GM12891 (cell line): ENCODE data around the gene TMEM120A.

Experiments used
- PAX5 ChIP-seq: IDR thresholded peaks from 2 replicates; pipeline ENCODE4 v1.6.1; 2011; ENCODE audit warnings: low read length, moderate library complexity, mild to moderate bottlenecking; ENCODE audit not compliant: insufficient read depth, severe bottlenecking
- POLR2A ChIP-seq: IDR thresholded peaks from 2 replicates; pipeline ENCODE4 v1.6.1; 2011; ENCODE audit warnings: low read depth, low read length, control low read depth
- POLR2AphosphoS5 ChIP-seq: IDR thresholded peaks from 2 replicates; pipeline ENCODE4 v1.6.1; 2011; ENCODE audit warnings: low read depth, low read length, control low read depth
- POU2F2 ChIP-seq: IDR thresholded peaks from 2 replicates; pipeline ENCODE4 v1.6.1; 2011; ENCODE audit warnings: low read depth, mild to moderate bottlenecking, control low read depth, low read length, moderate library complexity
- TAF1 ChIP-seq: IDR thresholded peaks from 2 replicates; pipeline ENCODE4 v1.6.1; 2011; ENCODE audit warnings: low read depth, low read length, control low read depth

- TF ChIP-seq POLR2AphosphoS5 (no peak), POLR2A (no peak), PAX5 (no peak), TAF1 (no peak), POU2F2 (no peak)
Observed at GRCh38 chr7:75953931-75954330, 40.5 kb downstream of the TMEM120A start.
